Mesenchymal stem cell (in vitro differentiated cells and primary cell): ENCODE measurements around the gene CLDN4.
"Not testable (repeated sequence)": the region's sequence is repeated elsewhere in the genome, so short reads cannot be mapped to it uniquely, and the experiment has no call there.

Experiments used
- DNase-seq: peaks from one replicate; pipeline ENCODE4 v3.0.0-alpha.2; 2013
- H2AFZ ChIP-seq: one replicate; pipeline ENCODE4 v1.6.1; 2013; ENCODE audit warnings: low read depth, mild to moderate bottlenecking, control low read depth, inconsistent platforms, low read length, moderate library complexity
- H2AK5ac ChIP-seq: 2 replicates; pipeline ENCODE4 v1.6.1; 2013; ENCODE audit warnings: low read length, moderate library complexity, mild to moderate bottlenecking, inconsistent platforms; ENCODE audit not compliant: severe bottlenecking
- H2BK120ac ChIP-seq: one replicate; pipeline ENCODE4 v1.6.1; 2013; ENCODE audit warnings: low read depth, mild to moderate bottlenecking, inconsistent platforms, low read length, moderate library complexity
- H2BK12ac ChIP-seq, 2 experiments: one replicate each; pipeline ENCODE4 v1.6.1; 2013; ENCODE audit warnings: inconsistent platforms in 2 of 2, low read length in 2 of 2, mild to moderate bottlenecking in 2 of 2, moderate library complexity in 2 of 2, control low read depth in 1 of 2
- H2BK15ac ChIP-seq: one replicate; pipeline ENCODE4 v1.6.1; 2013; ENCODE audit warnings: mild to moderate bottlenecking, low read depth, inconsistent platforms; ENCODE audit not compliant: poor library complexity, severe bottlenecking
- H2BK5ac ChIP-seq: 2 replicates; pipeline ENCODE4 v1.6.1; 2013; ENCODE audit warnings: low read depth, mild to moderate bottlenecking, low read length, control low read depth, inconsistent platforms; ENCODE audit not compliant: poor library complexity, severe bottlenecking
- H3K14ac ChIP-seq, 2 experiments: one replicate each; pipeline ENCODE4 v1.6.1; 2013; ENCODE audit warnings: inconsistent platforms in 2 of 2, low read length in 2 of 2, control low read depth in 1 of 2, mild to moderate bottlenecking in 1 of 2, moderate library complexity in 1 of 2
- H3K18ac ChIP-seq, 2 experiments: one replicate each; pipeline ENCODE4 v1.6.1; 2013; ENCODE audit warnings: inconsistent platforms in 2 of 2, low read length in 2 of 2, control low read depth in 1 of 2, low read depth in 1 of 2, mild to moderate bottlenecking in 1 of 2
- H3K23ac ChIP-seq, 2 experiments: one replicate each; pipeline ENCODE4 v1.6.1; 2013; ENCODE audit warnings: inconsistent platforms in 2 of 2, low read length in 2 of 2, mild to moderate bottlenecking in 2 of 2, moderate library complexity in 2 of 2, control low read depth in 1 of 2
- H3K27ac ChIP-seq: 2 replicates; pipeline ENCODE4 v1.5.1; 2013; ENCODE audit warnings: mild to moderate bottlenecking, moderate library complexity, low read length, control low read depth, inconsistent platforms; ENCODE audit not compliant: poor library complexity, severe bottlenecking
- H3K27me3 ChIP-seq, 2 experiments: 2 replicates each; pipeline versions ENCODE4 v1.6.1 to v1.7.0; 2013; ENCODE audit warnings: low read length in 2 of 2, mild to moderate bottlenecking in 2 of 2, moderate library complexity in 2 of 2, control low read depth in 1 of 2, inconsistent platforms in 1 of 2; ENCODE audit not compliant: control insufficient read depth in 1 of 2, insufficient read depth in 1 of 2
- H3K36me3 ChIP-seq, 2 experiments: 2 replicates each; pipeline versions ENCODE4 v1.6.1 to v1.7.0; 2013; ENCODE audit warnings: low read length in 2 of 2, control low read depth in 1 of 2, inconsistent platforms in 1 of 2, low read depth in 1 of 2, mild to moderate bottlenecking in 1 of 2; ENCODE audit not compliant: insufficient read depth in 2 of 2, control insufficient read depth in 1 of 2
- H3K4ac ChIP-seq, 2 experiments: one replicate each; pipeline ENCODE4 v1.6.1; 2013; ENCODE audit warnings: inconsistent platforms in 2 of 2, low read length in 2 of 2, mild to moderate bottlenecking in 2 of 2, moderate library complexity in 2 of 2, control low read depth in 1 of 2, low read depth in 1 of 2
- H3K4me1 ChIP-seq: 2 replicates; pipeline ENCODE4 v1.6.1; 2013; ENCODE audit warnings: low read depth, low read length, control low read depth; ENCODE audit not compliant: control insufficient read depth, insufficient read depth
- H3K4me2 ChIP-seq: 2 replicates; pipeline ENCODE4 v1.6.1; 2013; ENCODE audit warnings: low read length, mild to moderate bottlenecking, inconsistent platforms; ENCODE audit not compliant: poor library complexity, severe bottlenecking
- H3K4me3 ChIP-seq, 2 experiments: 2 replicates each; pipeline versions ENCODE4 v1.5.1 to v1.7.0; 2013; ENCODE audit warnings: low read length in 2 of 2, mild to moderate bottlenecking in 2 of 2, control low read depth in 1 of 2, low read depth in 1 of 2; ENCODE audit not compliant: insufficient read depth in 1 of 2
- H3K79me1 ChIP-seq: replicated peaks from 2 replicates; pipeline ENCODE4 v1.6.1; 2013; ENCODE audit warnings: mild to moderate bottlenecking, control low read depth, low read length, inconsistent platforms; ENCODE audit not compliant: poor library complexity, severe bottlenecking
- H3K9ac ChIP-seq: 2 replicates; pipeline ENCODE4 v1.7.0; 2013; ENCODE audit warnings: mild to moderate bottlenecking, low read length, moderate library complexity
- H3K9me3 ChIP-seq: 2 replicates; pipeline ENCODE4 v1.7.0; 2013; ENCODE audit warnings: mild to moderate bottlenecking, low read length; ENCODE audit not compliant: control insufficient read depth
- H4K8ac ChIP-seq: one replicate; pipeline ENCODE4 v1.6.1; 2013; ENCODE audit warnings: inconsistent platforms, mild to moderate bottlenecking, low read length, moderate library complexity
- H4K91ac ChIP-seq: one replicate; pipeline ENCODE4 v1.6.1; 2013; ENCODE audit warnings: mild to moderate bottlenecking, low read length, inconsistent platforms
- WGBS: methylation state at CpG from one replicate; pipeline ENCODE4 v1.1.7; 2013; ENCODE audit warnings: mixed read lengths; 5-methylcytosine and 5-hydroxymethylcytosine counted together

Gene CLDN4

DNA sequence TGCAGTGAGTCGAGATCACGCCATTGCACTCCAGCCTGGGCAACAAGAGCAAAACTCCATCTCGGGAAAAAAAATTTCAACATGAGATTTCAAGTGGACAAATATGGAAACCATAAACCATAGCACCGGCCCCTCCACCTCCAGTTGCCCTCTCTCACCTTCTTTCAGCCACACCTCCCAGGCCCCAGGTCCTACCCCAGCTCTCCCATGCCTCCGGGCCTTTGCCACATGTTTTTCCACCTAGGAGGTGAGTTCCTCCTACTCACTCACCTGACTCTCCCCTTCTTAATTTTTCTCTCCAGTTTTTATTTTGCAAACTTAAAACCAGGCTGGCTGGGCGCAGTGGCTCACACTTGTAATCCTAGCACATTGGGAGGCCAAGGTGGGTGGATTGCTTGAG lies 13.7 kb upstream of the CLDN4 start:
- DNase-seq, result no peak
- no peaks in the 10 kb centered on the region for H3K36me3 ChIP-seq
- H2BK15ac ChIP-seq, result no peak overlapping the region
- H3K79me1 ChIP-seq, result no peaks in the 10 kb centered on the region
- no peak overlapping the region for H3K9ac ChIP-seq
- no peak overlapping the region for H2BK5ac ChIP-seq
- H3K27ac ChIP-seq, result no peak overlapping the region
- no peak overlapping the region for H3K14ac ChIP-seq
- no peak overlapping the region for H2BK120ac ChIP-seq
- no peaks in the 10 kb centered on the region for H3K27me3 ChIP-seq
- no peak overlapping the region for H3K4ac ChIP-seq
- H3K23ac ChIP-seq, result no peak overlapping the region
- no peak overlapping the region for H2BK12ac ChIP-seq
- 96% methylated on average over 6 of the region's 6 CpGs for WGBS
- H4K91ac ChIP-seq, result no peak overlapping the region
- no peak overlapping the region for H3K18ac ChIP-seq
- no peak overlapping the region for H2AK5ac ChIP-seq
- H3K4me1 ChIP-seq, result peaks cover under 1% of the 10 kb centered on the region
- no peak overlapping the region for H2AFZ ChIP-seq
- no peak overlapping the region for H4K8ac ChIP-seq
- no peak overlapping the region for H3K4me3 ChIP-seq
- H3K9me3 ChIP-seq, result no peaks in the 10 kb centered on the region
- H3K4me2 ChIP-seq, result no peak overlapping the region

- Histone ChIP-seq H3K79me1 (no peaks in the 10 kb centered on the region), H3K4me2 (no peak overlapping the region), H3K23ac (no peak overlapping the region), H2AK5ac (no peak overlapping the region), H3K4me1 (peaks cover 10% of the 10 kb centered on the region), H3K36me3 (no peaks in the 10 kb centered on the region), H4K8ac (no peak overlapping the region), H2BK12ac (no peak overlapping the region), H3K18ac (no peak overlapping the region), H3K27me3 (no peaks in the 10 kb centered on the region), H3K27ac (no peak overlapping the region), H3K9me3 (no peaks in the 10 kb centered on the region), H3K14ac (no peak overlapping the region), H3K4me3 (no peak overlapping the region), H3K4ac (no peak overlapping the region), H4K91ac (no peak overlapping the region), H2BK15ac (no peak overlapping the region), H2BK120ac (no peak overlapping the region), H3K9ac (no peak overlapping the region), H2BK5ac (no peak overlapping the region), H2AFZ (no peak overlapping the region)
- WGBS, result 88% methylated on average over 7 of the region's 7 CpGs
- no peak for DNase-seq
These were observed 10.8 kb upstream of the CLDN4 start for GRCh38 chr7:73820013-73820412.

DNA sequence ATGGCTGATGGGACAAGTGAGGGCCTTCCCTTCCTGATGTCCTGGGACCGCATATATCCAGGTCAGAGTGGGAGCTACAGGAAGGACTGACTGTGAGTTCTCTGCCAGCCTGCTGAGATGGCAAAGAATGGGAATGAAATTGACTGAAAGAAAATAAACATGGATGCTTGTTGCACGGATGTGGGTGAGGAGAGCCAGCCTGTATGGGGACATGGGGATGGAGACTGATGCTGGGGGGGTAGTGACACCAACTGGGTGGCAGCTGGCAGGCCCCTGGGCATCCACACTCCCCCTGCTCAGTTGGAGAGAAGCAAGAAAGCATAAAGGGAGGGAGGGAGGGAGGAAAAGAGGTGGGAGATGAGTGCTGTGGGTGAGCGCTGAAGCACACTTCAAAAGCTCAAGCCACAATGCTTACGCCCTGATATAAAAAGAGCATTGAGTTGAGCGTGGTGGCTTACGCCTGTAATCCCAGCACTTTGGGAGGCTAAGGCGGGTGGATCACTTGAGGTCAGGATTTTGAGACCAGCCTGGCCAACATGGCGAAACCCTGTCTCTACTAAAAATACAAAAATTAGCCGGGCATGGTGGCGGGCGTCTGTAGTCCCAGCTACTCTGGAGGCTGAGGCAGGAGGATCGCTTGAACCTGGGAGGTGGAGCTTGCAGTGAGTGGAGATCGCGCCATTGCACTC lies 9.1 kb upstream of the CLDN4 start:
- H3K9me3 ChIP-seq, H2BK120ac ChIP-seq, H3K27me3 ChIP-seq, H3K14ac ChIP-seq, H3K4ac ChIP-seq, H3K4me2 ChIP-seq, H3K4me3 ChIP-seq, H4K8ac ChIP-seq, H3K36me3 ChIP-seq, H3K23ac ChIP-seq, DNase-seq, H3K27ac ChIP-seq, H3K18ac ChIP-seq, H2AFZ ChIP-seq, H4K91ac ChIP-seq, H2BK5ac ChIP-seq, H2BK15ac ChIP-seq, H3K79me1 ChIP-seq: not testable (repeated sequence)
- Histone ChIP-seq H3K9ac (peak overlapping the region; percentile 64), H2AK5ac (peak overlapping the region; percentile 88), H3K4me1 (peaks cover 10% of the 10 kb centered on the region), H2BK12ac (peak overlapping the region in 1 of 2 experiments; percentile 61)
- 98% methylated on average over 10 of the region's 14 CpGs for WGBS

- Histone ChIP-seq H3K4ac (peak overlapping the region in 1 of 2 experiments; percentile 40), H3K9ac (peak overlapping the region; percentile 75), H4K91ac (peak overlapping the region; percentile 66), H3K36me3 (no peaks in the 10 kb centered on the region), H3K4me3 (peak overlapping the region in 1 of 2 experiments; percentile 14), H3K18ac (peak overlapping the region; percentile 55 to 58), H3K27me3 (no peaks in the 10 kb centered on the region), H2BK5ac (peak overlapping the region; percentile 21), H3K79me1 (no peaks in the 10 kb centered on the region), H3K4me2 (peak overlapping the region; percentile 46), H2BK15ac (peak overlapping the region; percentile 87), H3K23ac (no peak overlapping the region), H4K8ac (peak overlapping the region; percentile 32), H3K27ac (peak overlapping the region; percentile 34), H2AK5ac (peak overlapping the region; percentile 9), H2BK12ac (peak overlapping the region; percentile 18 to 87), H3K9me3 (no peaks in the 10 kb centered on the region), H3K4me1 (peaks cover 12% of the 10 kb centered on the region), H2AFZ (no peak overlapping the region), H3K14ac (no peak overlapping the region), H2BK120ac (peak overlapping the region; percentile 27)
- DNase-seq, result peak; percentile 98
- WGBS, result 6% methylated on average over 15 of the region's 15 CpGs
These were observed 8.2 kb upstream of the CLDN4 start for GRCh38 chr7:73822319-73823173.
